ENCODE results near the gene PARP9.

The PARP9 gene

DNA sequence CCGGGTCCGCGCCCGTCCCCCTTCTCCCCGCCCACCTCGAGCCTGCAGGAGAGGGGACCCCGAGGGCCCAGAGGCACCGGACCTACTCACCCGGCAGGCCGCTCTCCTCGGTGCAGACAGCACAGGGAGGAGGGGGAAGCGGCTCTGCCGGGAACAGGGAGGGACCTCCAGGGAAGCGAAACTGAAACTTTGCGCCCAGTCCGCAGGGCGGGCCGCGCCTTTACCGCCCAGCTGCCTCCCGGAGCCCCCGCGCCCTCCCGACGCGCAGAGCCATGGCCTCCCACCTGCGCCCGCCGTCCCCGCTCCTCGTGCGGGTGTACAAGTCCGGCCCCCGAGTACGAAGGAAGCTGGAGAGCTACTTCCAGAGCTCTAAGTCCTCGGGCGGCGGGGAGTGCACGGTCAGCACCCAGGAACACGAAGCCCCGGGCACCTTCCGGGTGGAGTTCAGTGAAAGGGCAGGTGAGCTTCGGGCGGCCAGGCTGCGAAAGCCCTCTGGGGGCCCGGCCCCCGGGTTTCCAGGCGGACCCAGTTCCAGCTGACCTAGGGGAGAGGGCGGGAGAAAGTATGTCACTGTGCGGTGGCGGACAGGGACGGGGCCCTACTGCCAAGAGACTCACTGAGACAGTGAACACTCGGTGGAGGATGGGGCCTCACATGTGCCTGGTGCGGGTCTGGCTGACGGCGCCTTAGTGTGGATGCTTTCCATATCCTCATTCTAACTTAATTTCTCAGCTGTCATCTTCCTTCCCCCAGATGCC lies at the start of gene PARP9, which contains the start of gene DTX3L:
Gene PARP9, minus strand, starts transcription at position 146 of the 758 bp plus-strand sequence. CDS start 4,680 bp downstream, outside the sequence.
Gene DTX3L, plus strand, starts transcription at position 184 of the 758 bp plus-strand sequence. Its CDS starts 89 bp downstream, at position 273.
- peak; percentile 72 for DNase-seq

GRCh38 chr3:122612696-122613095 lies 48.6 kb upstream of the PARP9 start:
- peak; percentile 78 for DNase-seq

DNA sequence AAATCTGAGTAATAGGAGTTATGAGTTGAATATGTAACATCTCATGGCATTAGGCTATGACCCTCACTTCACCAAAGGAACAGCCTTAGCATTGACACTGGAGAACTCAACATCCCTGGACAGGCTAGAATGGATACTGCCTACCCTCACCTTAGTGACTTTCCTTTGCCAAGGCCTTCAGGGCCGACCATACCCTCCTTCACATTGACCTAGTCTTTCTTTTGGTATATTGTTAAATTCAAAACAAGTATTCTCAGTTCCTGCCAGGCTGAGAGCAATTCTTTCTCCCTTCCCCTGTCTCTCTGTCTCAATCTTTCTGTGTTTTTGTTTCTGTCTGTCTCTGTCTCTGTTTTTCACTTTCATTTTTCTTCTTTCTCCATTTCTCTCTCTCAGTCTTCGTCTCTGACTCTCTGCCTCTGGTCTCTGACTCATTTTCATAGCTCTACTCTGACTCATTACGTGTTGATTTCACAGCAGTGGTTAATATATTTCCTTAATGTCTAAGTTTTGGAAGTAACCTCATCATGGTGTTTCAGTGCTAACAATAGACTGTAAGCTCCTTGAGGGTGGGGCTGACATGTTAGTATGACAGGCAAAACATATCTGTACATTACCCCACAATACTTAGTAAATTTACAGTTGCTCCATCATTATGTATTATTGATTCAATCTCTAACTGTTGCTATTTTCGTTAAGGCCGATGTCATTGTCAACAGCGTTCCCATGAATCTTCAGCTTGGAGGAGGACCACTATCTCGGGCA lies 45.9 kb upstream of the PARP9 start:
- peak; percentile 89 for DNase-seq

DNA sequence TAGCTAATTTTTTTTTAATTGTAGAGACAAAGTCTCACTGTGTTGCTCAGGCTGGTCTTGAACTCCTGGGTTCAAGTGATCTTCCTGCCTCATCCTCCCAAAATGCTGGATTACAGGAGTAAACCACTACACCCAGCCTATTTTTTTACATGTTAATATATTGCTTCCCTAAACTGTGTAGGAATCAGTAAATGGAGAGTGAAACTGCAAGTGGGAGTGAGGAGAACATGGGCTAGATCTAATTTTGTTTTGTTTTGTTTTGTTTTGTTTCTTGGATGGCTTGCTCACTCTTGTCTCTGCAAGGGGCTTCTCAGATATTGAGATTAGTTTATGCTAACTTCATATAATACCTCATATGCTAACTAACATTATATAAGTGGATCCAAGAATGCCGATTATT lies 44.8 kb upstream of the PARP9 start:
- DNase-seq, result no peak

- DNase-seq, result no peak
Measured at GRCh38 chr3:122606330-122606729, 42.2 kb upstream of the PARP9 start.

GRCh38 chr3:122603056-122603455 lies 39.0 kb upstream of the PARP9 start:
- DNase-seq, result no peak

GRCh38 chr3:122602011-122602710 lies 38.1 kb upstream of the PARP9 start:
- peak; percentile 11 for DNase-seq

DNA sequence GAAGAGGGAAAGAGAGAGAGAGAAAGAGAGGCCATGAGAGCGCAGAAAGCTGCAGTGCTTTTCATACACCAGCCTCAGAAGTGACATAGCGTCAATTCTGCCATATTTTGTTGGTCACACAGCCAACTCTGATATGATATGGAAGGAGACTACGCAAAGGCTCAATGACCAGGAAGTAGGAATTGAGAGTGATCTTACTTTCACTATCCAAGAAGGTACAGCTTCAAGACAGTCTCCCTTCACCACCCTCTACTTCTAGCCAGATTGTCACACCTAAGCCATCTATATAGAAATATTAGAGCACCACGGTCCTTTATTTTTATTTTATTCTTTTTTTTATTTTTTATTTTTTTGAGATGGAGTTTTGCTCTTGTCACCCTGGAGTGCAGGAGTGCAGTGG lies 34.5 kb upstream of the PARP9 start:
- DNase-seq, result no peak

GRCh38 chr3:122598151-122598550 lies 34.1 kb upstream of the PARP9 start:
- no peak for DNase-seq

DNA sequence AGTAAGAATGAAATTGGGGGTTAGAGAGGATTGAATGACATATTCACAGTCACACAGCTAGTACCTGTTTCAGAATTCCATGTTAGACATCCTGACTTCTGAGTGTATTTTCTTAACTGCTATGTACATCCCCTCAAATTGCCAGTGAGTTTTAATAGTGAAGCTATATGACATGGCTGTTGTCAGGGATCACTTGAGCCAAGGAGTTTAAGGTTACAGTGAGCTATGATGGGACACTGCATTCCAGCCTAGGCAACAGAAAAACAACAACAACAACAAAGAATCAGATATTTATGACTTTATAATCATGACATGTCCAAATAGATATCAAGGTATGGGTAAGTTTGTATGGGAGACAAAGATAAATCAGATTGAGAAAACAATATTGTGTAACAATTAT lies 29.9 kb upstream of the PARP9 start:
- no peak for DNase-seq

GRCh38 chr3:122590610-122591009 lies 26.5 kb upstream of the PARP9 start:
- DNase-seq, result no peak

DNA sequence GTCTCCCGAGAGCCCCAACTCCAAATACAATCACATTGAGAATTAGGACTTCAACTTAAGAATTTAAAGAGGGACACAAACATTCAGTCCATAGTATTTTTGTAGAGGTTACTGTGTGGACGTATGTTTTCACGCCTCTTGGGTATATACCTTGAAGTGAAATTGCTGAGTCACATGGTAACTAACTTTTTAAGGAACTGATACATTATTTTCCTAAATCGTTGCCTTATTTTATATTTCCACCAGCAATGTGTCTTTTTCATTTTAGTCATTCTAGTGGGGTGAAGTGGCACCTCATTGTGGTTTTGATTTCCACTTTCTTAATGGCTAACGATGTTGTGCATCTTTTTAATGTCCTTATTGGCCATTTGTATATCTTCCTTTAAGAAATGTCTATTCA lies 25.2 kb upstream of the PARP9 start:
- DNase-seq, result peak; percentile 47

- DNase-seq, result no peak
Measured at GRCh38 chr3:122587572-122587971, 23.5 kb upstream of the PARP9 start.

- DNase-seq, result no peak
Measured at GRCh38 chr3:122586773-122587485, 22.8 kb upstream of the PARP9 start.

- DNase-seq, result no peak
Measured at GRCh38 chr3:122586098-122586497, 22.0 kb upstream of the PARP9 start.

DNA sequence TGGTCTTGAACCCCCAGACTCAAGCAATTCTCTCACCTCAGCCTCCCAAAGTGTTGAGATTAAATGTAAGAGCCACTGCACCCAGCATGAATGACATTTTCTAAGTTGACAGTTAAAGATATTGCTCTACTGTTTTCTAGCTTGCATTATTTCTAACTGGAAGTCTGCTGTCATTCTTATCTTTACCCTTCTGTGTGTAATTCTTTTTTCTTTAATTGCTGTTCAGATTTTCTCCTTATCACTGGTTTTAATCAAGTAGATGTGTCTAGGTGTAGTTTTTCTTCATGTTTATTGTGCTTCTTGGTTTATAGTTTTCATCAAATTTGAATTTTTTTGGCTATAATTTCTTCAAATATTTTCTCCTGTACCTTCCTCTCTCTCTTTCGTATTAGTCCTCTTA lies 18.3 kb upstream of the PARP9 start:
- DNase-seq, result no peak

GRCh38 chr3:122581622-122582021 lies 17.5 kb upstream of the PARP9 start:
- DNase-seq, result no peak

- DNase-seq, result no peak
Measured at GRCh38 chr3:122580470-122580869, 16.4 kb upstream of the PARP9 start.

- DNase-seq, result no peak
Measured at GRCh38 chr3:122578069-122578740, 14.1 kb upstream of the PARP9 start.

GRCh38 chr3:122577409-122578031 lies 13.4 kb upstream of the PARP9 start, which contains the start of gene PARP15:
PARP15 (plus strand) TSS chr3:122577650; CDS start chr3:122577668, 18 bp downstream.
- DNase-seq, result peak; percentile 27

DNA sequence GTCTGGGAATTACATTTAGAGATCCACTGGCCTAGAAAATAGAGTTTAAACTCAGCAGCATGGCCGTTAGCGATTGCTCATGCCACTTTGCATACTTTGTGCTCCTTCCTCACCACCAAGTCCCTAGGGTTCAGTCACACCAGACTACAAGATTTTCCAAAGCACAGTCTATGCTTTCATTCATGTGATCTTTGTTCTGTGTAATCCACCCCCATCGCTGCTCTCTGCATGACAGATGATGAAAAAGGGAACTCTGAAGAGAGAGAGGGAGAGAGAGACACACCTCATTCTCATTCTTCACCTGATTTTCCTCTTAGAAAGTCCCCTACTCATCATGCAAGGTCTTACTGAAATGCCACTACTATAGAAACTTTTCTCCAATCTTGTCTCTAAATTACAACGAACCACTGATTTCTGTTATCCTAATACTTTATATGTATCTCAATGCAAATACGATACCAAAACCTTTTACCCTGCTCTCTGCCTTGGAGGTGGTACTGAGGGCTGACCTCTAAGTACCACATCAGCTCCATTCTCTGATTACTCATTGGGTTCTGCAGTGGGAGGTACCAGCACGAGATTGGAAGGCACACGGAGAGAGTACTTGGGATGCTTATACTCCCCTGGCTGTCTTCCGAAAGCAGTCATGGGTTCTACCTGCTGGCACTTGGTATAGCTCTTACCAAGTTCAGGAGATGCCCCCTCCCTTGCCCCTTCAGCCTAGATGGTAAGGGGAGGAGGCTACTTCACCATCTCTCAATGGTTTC lies 12.3 kb upstream of the PARP9 start:
- peak; percentile 25 for DNase-seq
